ENCODE data around the gene SFT2D1. TPM values are rescaled to one million over a fixed set of nuclear protein-coding genes. Genes with fewer than 3 reads are reported as not detected.
A peak's percentile ranks its signal among the peaks of the same experiment; 100 is the strongest.

SFT2D1 gene
- total RNA-seq, 1 experiment from 2014 or later, result 65.6 TPM

DNA sequence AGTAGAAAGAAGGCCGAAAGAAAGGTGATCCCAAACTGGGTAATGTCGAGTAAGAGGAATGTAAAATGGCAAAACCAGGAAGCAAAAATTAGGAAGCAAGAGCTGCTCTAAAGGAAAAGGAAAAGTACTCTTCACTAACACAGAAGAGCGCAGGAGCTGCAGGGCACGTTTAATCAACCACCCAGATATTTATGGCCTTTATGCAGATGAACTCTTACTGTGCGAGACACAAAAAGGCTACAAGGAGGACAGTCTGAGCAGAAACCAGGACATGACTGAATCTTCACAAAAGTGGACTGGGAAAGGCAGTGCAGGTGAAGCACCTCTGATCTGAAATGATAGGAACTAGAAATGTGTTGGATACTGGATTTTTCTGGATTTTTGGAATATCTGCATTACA, 18.9 kb downstream of the SFT2D1 start (continued):
- TF ChIP-seq, protein P1, sequence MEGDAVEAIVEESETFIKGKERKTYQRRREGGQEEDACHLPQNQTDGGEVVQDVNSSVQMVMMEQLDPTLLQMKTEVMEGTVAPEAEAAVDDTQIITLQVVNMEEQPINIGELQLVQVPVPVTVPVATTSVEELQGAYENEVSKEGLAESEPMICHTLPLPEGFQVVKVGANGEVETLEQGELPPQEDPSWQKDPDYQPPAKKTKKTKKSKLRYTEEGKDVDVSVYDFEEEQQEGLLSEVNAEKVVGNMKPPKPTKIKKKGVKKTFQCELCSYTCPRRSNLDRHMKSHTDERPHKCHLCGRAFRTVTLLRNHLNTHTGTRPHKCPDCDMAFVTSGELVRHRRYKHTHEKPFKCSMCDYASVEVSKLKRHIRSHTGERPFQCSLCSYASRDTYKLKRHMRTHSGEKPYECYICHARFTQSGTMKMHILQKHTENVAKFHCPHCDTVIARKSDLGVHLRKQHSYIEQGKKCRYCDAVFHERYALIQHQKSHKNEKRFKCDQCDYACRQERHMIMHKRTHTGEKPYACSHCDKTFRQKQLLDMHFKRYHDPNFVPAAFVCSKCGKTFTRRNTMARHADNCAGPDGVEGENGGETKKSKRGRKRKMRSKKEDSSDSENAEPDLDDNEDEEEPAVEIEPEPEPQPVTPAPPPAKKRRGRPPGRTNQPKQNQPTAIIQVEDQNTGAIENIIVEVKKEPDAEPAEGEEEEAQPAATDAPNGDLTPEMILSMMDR (IDR thresholded peaks at IDR 0.05 in 2 of 3, conservative IDR thresholded peaks at IDR 0.05 in 1 of 3; ENCODE audit: borderline replicate concordance in 1 of 3, insufficient read depth in 1 of 3, low read depth in 2 of 3, low read length in 2 of 3), result no peak
- no peak for TF ChIP-seq EZH2 (IDR thresholded peaks at IDR 0.05)

DNA sequence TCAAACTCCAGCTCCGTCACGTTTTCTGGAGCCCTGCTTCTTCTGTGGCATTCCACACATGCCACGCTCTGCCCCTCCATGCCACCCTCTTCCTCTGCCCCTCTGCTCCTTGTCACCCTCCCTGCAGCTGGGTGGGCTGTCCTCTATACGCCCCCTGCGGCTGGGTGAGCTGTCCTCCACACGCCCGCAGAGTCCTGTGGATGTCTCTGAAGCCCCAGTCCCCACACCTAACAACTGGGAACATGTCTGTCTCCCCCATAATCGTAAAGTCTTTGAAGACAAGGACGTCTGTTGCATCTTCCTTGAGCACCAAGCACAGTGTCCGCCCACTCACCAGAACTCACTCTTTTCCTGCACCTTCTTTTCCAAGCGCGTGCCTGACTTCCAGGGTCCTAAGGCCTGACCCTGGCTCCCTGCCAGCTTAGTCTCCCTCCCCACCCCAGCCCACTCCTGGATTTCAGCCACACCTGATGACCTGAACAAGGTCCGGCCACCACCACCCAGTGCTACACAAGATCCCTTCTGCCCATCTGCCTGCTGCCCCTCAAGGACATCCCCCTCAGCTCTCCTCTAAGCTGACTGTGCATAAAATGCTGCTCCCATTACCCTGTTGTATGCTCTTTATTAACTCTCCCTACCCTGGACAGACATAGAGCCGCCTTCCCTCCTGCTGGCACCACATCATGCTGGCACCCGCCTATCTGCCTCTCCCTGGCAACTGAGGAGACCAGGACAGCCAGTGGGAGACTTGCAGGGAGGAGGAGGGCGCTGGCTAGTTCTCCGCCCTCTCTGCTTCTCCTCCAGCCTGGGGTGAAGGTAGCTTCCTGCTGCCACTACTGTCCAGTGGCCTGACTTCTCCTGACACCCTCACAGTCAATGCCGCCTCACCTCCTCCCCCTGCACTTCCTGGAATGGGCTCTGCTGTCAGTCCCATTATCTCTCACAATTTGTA, 23.4 kb downstream of the SFT2D1 start:
- Histone ChIP-seq H2AFZ (ENCODE audit: low read depth, low read length, poor library complexity, severe bottlenecking) (no peak overlapping the region), H3K4me2 (ENCODE audit: low read length) (peak overlapping the region; percentile 17), H3K9ac (ENCODE audit: low read length) (no peak overlapping the region), H3K36me3 (ENCODE audit: control insufficient read depth in 1 of 2, insufficient read depth in 2 of 2, low read length in 2 of 2) (peaks cover 5 to 11% of the 10 kb centered on the region in 2 experiments; a peak in 3 of 4 replicates), H3K9me2 (ENCODE audit: insufficient read depth) (no peaks in the 10 kb centered on the region), H3K9me3 (ENCODE audit: control insufficient read depth in 1 of 2, insufficient read depth in 1 of 2, low read depth in 1 of 2, low read length in 2 of 2) (no peaks in the 10 kb centered on the region), H3K27ac (ENCODE audit: low read depth, low read length) (no peak overlapping the region), H3K4me3 (replicated peaks in 1 of 2; ENCODE audit: low read depth in 1 of 2, low read length in 2 of 2) (no peak overlapping the region), H3K27me3 (ENCODE audit: insufficient read depth, low read length) (no peaks in the 10 kb centered on the region), H3K4me1 (ENCODE audit: control insufficient read depth in 1 of 2, insufficient read depth in 2 of 2, low read length in 2 of 2) (peaks cover 0 to 22% of the 10 kb centered on the region in 2 experiments; a peak in 2 of 4 replicates), H4K20me1 (ENCODE audit: insufficient read depth) (no peaks in the 10 kb centered on the region), H3K79me2 (ENCODE audit: insufficient read depth, low read length) (peaks cover 12% of the 10 kb centered on the region)
- TF ChIP-seq EGR1 (IDR thresholded peaks at IDR 0.05; ENCODE audit: low read depth) (no peak), POLR2AphosphoS5 (IDR thresholded peaks at IDR 0.05; ENCODE audit: low read depth, low read length) (peak; percentile 21; the same call in 1 of the 2 replicates)
- intact Hi-C loops (cut with micrococcal nuclease), result no loop called here
- RAD21 ChIA-PET (ENCODE audit: low non-redundant PET in 1 of 2, low total read pairs in 2 of 2, uncharacterized antibody in 2 of 2, unreplicated experiment in 2 of 2), result interaction anchor here in 1 of 2 experiments (0.9 kb wide), 1 partner anchor 82 kb away, joined by 3 read pairs; no protein-coding TSS in a partner anchor
- POLR2A ChIA-PET, result no interaction called here
- ATAC-seq, result peak; percentile 86
- CTCF ChIA-PET, result no interaction called here
- BruUV-seq (replicated peaks), result no TSS peak
- no peak for DNase-seq (ENCODE audit: low read depth, low spot score)

All from HCT116 (cell line).